GM18867 (cell line): Measurements from ENCODE around the gene FRZB.
"Not testable (repeated sequence)": the region's sequence is repeated elsewhere in the genome, so short reads cannot be mapped to it uniquely, and the experiment has no call there.

Experiments
- ATAC-seq: cut with Tn5 transposase; IDR thresholded peaks from one replicate; pipeline ENCODE4 v1.9.1; 2021; ENCODE audit warnings: mild to moderate bottlenecking, moderate library complexity; ENCODE audit not compliant: unreplicated experiment

The FRZB gene

GRCh38 chr2:182866461-182867406 lies at the start of gene FRZB:
Gene FRZB (minus strand): TSS chr2:182866637. CDS start chr2:182866552, 85 bp downstream.
- ATAC-seq, result peak; percentile 41

- no peak for ATAC-seq
These were observed 49.2 kb upstream of the FRZB start for GRCh38 chr2:182915369-182916326.

- peak; percentile 70 for ATAC-seq
These were observed 48.4 kb upstream of the FRZB start for GRCh38 chr2:182914852-182915251.

- no peak for ATAC-seq
These were observed 46.6 kb upstream of the FRZB start for GRCh38 chr2:182913064-182913463.

GRCh38 chr2:182912518-182912915 lies 46.1 kb upstream of the FRZB start:
- no peak for ATAC-seq

GRCh38 chr2:182911813-182912517 lies 45.5 kb upstream of the FRZB start:
- ATAC-seq, result no peak

- no peak for ATAC-seq
These were observed 44.5 kb upstream of the FRZB start for GRCh38 chr2:182910965-182911364.

- ATAC-seq, result no peak
These were observed 40.8 kb upstream of the FRZB start for GRCh38 chr2:182907081-182907830.

- peak; percentile 61 for ATAC-seq
These were observed 40.0 kb upstream of the FRZB start for GRCh38 chr2:182906454-182906853.

GRCh38 chr2:182904844-182905243 lies 38.4 kb upstream of the FRZB start:
- ATAC-seq, result no peak

GRCh38 chr2:182903566-182903965 lies 37.1 kb upstream of the FRZB start:
- no peak for ATAC-seq

- ATAC-seq, result no peak
These were observed 35.3 kb upstream of the FRZB start for GRCh38 chr2:182901748-182902147.

- ATAC-seq, result no peak
These were observed 32.3 kb upstream of the FRZB start for GRCh38 chr2:182898718-182899117.

- ATAC-seq, result no peak
These were observed 30.7 kb upstream of the FRZB start for GRCh38 chr2:182897137-182897536.

GRCh38 chr2:182895798-182896197 lies 29.4 kb upstream of the FRZB start:
- no peak for ATAC-seq

- no peak for ATAC-seq
These were observed 28.7 kb upstream of the FRZB start for GRCh38 chr2:182895169-182895568.

- ATAC-seq, result no peak
These were observed 27.7 kb upstream of the FRZB start for GRCh38 chr2:182894174-182894573.

- ATAC-seq, result no peak
These were observed 27.2 kb upstream of the FRZB start for GRCh38 chr2:182893666-182894065.

GRCh38 chr2:182893035-182893434 lies 26.6 kb upstream of the FRZB start:
- not testable (repeated sequence) for ATAC-seq

- no peak for ATAC-seq
These were observed 25.2 kb upstream of the FRZB start for GRCh38 chr2:182891611-182892010.
